Tibial artery (tissue), 4 donors: ENCODE data around the gene PFKFB1.
"Not testable (repeated sequence)": the region's sequence is repeated elsewhere in the genome, so short reads cannot be mapped to it uniquely, and the experiment has no call there.

Experiments
- DNase-seq, 2 donors: peaks; one replicate each; pipeline ENCODE4 v3.0.0-alpha.2; 2019
- H3K27ac ChIP-seq, 2 donors: fragments of 200-600 bp; sonication (generic) in 1 of 2; 1 replicate in 1 of 2; 2 replicates in 1 of 2; pipeline ENCODE4 v1.5.1; 2018 to 2019; ENCODE audit warnings: mild to moderate bottlenecking in 1 of 2
- H3K27me3 ChIP-seq, 2 donors: fragments of 200-600 bp; sonication (generic) in 1 of 2; one replicate each; pipeline versions ENCODE4 v1.5.1 to v1.6.0; 2016 to 2019
- H3K36me3 ChIP-seq, 3 donors: fragments of 200-600 bp; sonication (generic) in 2 of 3; one replicate each; pipeline ENCODE4 v1.5.1; 2016 to 2019; ENCODE audit warnings: mild to moderate bottlenecking in 2 of 3
- H3K4me1 ChIP-seq, 4 donors: fragments of 200-600 bp; sonication (generic) in 2 of 4; 1 replicate in 3 of 4; 2 replicates in 1 of 4; pipeline ENCODE4 v1.5.1; 2016 to 2019
- H3K4me3 ChIP-seq, 2 donors: fragments of 200-600 bp; sonication (generic) in 1 of 2; 1 replicate in 1 of 2; 2 replicates in 1 of 2; pipeline ENCODE4 v1.5.1; 2018 to 2019; ENCODE audit warnings: mild to moderate bottlenecking in 2 of 2
- H3K9me3 ChIP-seq, 3 donors: fragments of 200-600 bp; sonication (generic) in 1 of 3; one replicate each; pipeline ENCODE4 v1.5.1; 2016 to 2019
- CTCF ChIP-seq, 2 experiments: fragments of 200-600 bp in 1 of 2; fragments of 450-650 bp in 1 of 2; IDR thresholded peaks; one replicate each; pipeline ENCODE4 v1.5.1; 2017 to 2019; ENCODE audit warnings: antibody characterized with exemption in 2 of 2, mild to moderate bottlenecking in 1 of 2, moderate library complexity in 1 of 2
- intact Hi-C: fragments of 100-400 bp; cut with DNase I; formaldehyde crosslinking; loops from one replicate; pipeline ENCODE4 v1.15.0; 2023; ENCODE audit warnings: low total_unique reads

PFKFB1 gene

GRCh38 chrX:54991706-54992105, 2.3 kb downstream of the PFKFB1 start:
- Histone ChIP-seq H3K27ac (no peak overlapping the region), H3K27me3 (no peaks in the 10 kb centered on the region), H3K9me3 (no peaks in the 10 kb centered on the region), H3K36me3 (no peaks in the 10 kb centered on the region), H3K4me1 (no peaks in the 10 kb centered on the region), H3K4me3 (no peak overlapping the region)
- no peak for DNase-seq
- intact Hi-C loops, result no loop called here
- no peak for TF ChIP-seq CTCF (IDR thresholded peaks at IDR 0.05)

DNA sequence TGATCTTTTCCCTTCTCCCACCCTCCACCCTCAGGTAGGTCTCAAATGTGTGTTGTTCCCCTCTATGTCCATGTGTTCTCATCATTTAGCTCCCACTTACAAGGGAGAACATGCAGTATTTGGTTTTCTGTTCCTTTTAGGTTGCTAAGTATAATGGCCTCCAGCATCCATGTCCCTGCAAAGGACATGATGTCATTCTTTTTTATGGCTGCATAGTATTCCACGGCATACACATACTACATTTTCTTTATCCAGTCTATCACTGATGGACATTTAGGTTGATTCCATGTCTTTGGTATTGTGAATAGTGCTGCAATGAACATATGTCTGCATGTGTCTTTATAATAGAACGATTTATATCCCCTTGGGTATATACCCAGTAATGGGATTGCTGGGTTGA, 10.7 kb downstream of the PFKFB1 start:
- H3K4me1 ChIP-seq, intact Hi-C loops, H3K27ac ChIP-seq, DNase-seq, H3K4me3 ChIP-seq, H3K9me3 ChIP-seq, H3K36me3 ChIP-seq, H3K27me3 ChIP-seq: not testable (repeated sequence)

DNA sequence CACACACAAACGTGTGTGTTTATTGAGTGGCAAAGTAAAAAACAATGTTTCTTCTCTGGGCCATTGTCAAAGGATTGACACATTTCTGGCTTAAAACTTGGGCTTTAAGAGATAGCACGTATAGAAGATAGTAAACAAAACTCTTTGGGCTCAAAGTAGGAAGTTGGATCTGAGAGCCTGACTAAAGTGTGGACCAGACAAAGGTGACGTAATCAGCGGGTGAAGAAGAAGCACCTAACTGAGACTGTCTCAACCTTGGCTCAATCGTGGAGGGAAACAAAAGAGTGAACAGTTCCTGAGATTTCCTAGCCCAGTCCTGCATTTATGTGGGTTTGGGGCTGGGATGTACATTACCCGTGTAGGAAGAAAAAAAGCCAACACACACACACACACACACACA, 13.7 kb downstream of the PFKFB1 start:
- no peak for TF ChIP-seq CTCF (IDR thresholded peaks at IDR 0.05)
- no peaks in the 10 kb centered on the region for H3K36me3 ChIP-seq
- no peak overlapping the region for H3K4me3 ChIP-seq
- no peak overlapping the region for H3K27ac ChIP-seq
- no peaks in the 10 kb centered on the region for H3K27me3 ChIP-seq
- intact Hi-C loops, result no loop called here
- no peak for DNase-seq
- no peaks in the 10 kb centered on the region for H3K4me1 ChIP-seq
- no peaks in the 10 kb centered on the region for H3K9me3 ChIP-seq

DNA sequence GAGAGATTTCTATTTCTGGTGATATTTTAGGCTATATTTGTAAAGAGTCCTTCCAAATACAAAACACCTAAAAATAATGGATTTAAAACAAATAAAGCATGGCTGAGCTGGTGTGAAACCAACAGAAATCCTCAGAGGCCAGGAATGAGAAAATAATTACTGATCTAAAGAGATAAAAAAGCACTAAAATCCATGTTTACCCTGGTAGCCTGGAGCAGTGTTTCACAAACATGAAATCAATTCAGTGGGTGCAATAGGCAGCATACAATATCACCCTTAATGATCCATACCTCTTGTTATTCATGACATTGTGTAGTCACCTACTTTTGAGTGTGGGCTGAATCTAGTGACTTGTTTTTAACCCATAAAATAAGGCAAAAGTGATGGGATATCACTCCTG, 14.6 kb downstream of the PFKFB1 start:
- H3K4me1 ChIP-seq, result no peaks in the 10 kb centered on the region
- no peak for TF ChIP-seq CTCF (IDR thresholded peaks at IDR 0.05)
- peaks cover 0 to under 1% (median 0%) of the 10 kb centered on the region in 3 donors for H3K9me3 ChIP-seq
- no peak overlapping the region for H3K4me3 ChIP-seq
- no peaks in the 10 kb centered on the region for H3K36me3 ChIP-seq
- no peak overlapping the region for H3K27ac ChIP-seq
- H3K27me3 ChIP-seq, result no peaks in the 10 kb centered on the region
- intact Hi-C loops, result no loop called here
- no peak for DNase-seq

DNA sequence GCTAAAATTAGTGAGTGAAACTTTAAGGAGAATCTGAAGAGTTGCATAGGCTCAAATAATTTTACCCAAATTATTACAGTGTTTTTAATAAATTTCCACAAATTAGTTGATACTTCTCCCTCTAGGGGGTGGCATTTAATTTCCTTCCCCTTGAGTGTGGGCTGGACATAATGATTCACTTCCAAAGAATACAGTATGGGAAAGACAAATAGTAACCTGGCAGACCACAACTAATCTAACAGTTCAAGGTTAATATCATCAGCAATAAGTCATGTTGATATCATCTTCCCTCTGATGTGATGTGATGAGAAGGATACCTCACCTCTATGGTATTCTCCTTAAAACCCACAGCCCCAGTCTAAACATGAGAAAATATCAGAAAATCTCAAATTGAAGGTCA, 15.5 kb downstream of the PFKFB1 start:
- no peaks in the 10 kb centered on the region for H3K36me3 ChIP-seq
- TF ChIP-seq CTCF (IDR thresholded peaks at IDR 0.05), result no peak
- no peak overlapping the region for H3K27ac ChIP-seq
- H3K4me1 ChIP-seq, result no peaks in the 10 kb centered on the region
- no peak for DNase-seq
- intact Hi-C loops, result no loop called here
- H3K27me3 ChIP-seq, result no peaks in the 10 kb centered on the region
- H3K9me3 ChIP-seq, result peaks cover 0 to 6% (median 0%) of the 10 kb centered on the region in 3 donors
- H3K4me3 ChIP-seq, result no peak overlapping the region

- H3K27ac ChIP-seq, result no peak overlapping the region
- intact Hi-C loops, result no loop called here
- DNase-seq, result no peak
- no peak for TF ChIP-seq CTCF (IDR thresholded peaks at IDR 0.05)
- no peaks in the 10 kb centered on the region for H3K27me3 ChIP-seq
- no peaks in the 10 kb centered on the region for H3K4me1 ChIP-seq
- no peaks in the 10 kb centered on the region for H3K36me3 ChIP-seq
- H3K9me3 ChIP-seq, result peaks cover 0 to 6% (median 0%) of the 10 kb centered on the region in 3 donors
- no peak overlapping the region for H3K4me3 ChIP-seq
Measured at GRCh38 chrX:54977387-54977786, 16.6 kb downstream of the PFKFB1 start.
